Pons (tissue), 1 donor: ENCODE results near the gene FEZF1.
A peak's percentile ranks its signal among the peaks of the same experiment; 100 is the strongest.

ENCODE experiments used
- DNase-seq: peaks from one replicate; pipeline ENCODE4 v3.0.0-alpha.2; 2016; ENCODE audit warnings: low spot score

FEZF1 gene

GRCh38 chr7:122304319-122304975 lies at the start of gene FEZF1:
Gene FEZF1, minus strand, starts transcription at chr7:122304750. Its CDS starts 313 bp downstream, at chr7:122304437.
- DNase-seq: no peak

- DNase-seq: no peak
These were observed 47.9 kb upstream of the FEZF1 start for GRCh38 chr7:122352454-122352853.

GRCh38 chr7:122350701-122351100 lies 46.2 kb upstream of the FEZF1 start:
- DNase-seq: no peak

- no peak for DNase-seq
These were observed 39.7 kb upstream of the FEZF1 start for GRCh38 chr7:122344303-122344620.

- no peak for DNase-seq
These were observed 39.2 kb upstream of the FEZF1 start for GRCh38 chr7:122343601-122344302.

GRCh38 chr7:122340427-122340826 lies 35.9 kb upstream of the FEZF1 start:
- DNase-seq: no peak

- DNase-seq: no peak
These were observed 34.8 kb upstream of the FEZF1 start for GRCh38 chr7:122339145-122339904.

- no peak for DNase-seq
These were observed 32.5 kb upstream of the FEZF1 start for GRCh38 chr7:122337011-122337410.

GRCh38 chr7:122329145-122329802 lies 24.7 kb upstream of the FEZF1 start:
- peak; percentile 15 for DNase-seq

- no peak for DNase-seq
These were observed 23.4 kb upstream of the FEZF1 start for GRCh38 chr7:122327969-122328368.

GRCh38 chr7:122316467-122317388 lies 12.2 kb upstream of the FEZF1 start:
- no peak for DNase-seq

GRCh38 chr7:122315507-122316466 lies 11.2 kb upstream of the FEZF1 start:
- no peak for DNase-seq

GRCh38 chr7:122314284-122314683 lies 9.7 kb upstream of the FEZF1 start:
- DNase-seq: no peak

GRCh38 chr7:122312789-122313188 lies 8.2 kb upstream of the FEZF1 start:
- no peak for DNase-seq

- no peak for DNase-seq
These were observed 7.3 kb upstream of the FEZF1 start for GRCh38 chr7:122311734-122312450.

- DNase-seq: no peak
These were observed 6.6 kb upstream of the FEZF1 start for GRCh38 chr7:122311050-122311700.

GRCh38 chr7:122310119-122311021 lies 5.8 kb upstream of the FEZF1 start:
- no peak for DNase-seq

GRCh38 chr7:122309421-122309820 lies 4.9 kb upstream of the FEZF1 start:
- no peak for DNase-seq
